ENCODE measurements around the gene AP3S2. TPM values are rescaled to one million over a fixed set of nuclear protein-coding genes. Genes with fewer than 3 reads are reported as not detected.

Gene AP3S2
- total and polyA plus RNA-seq, 2 of the 13 experiments (the other 11 are each of a cell fraction or from before 2014, with no cell fraction given), result 17.6 to 44.4 TPM

GRCh38 chr15:89806559-89807550 is 86.9 kb downstream of the AP3S2 start (continued):
- TF ChIP-seq ATF5 (CRISPR knock-in tag; IDR thresholded peaks at IDR 0.05; ENCODE audit: low read depth) (no peak), RBM39 (IDR thresholded peaks at IDR 0.05; ENCODE audit: low read depth, low read length, poor library complexity, severe bottlenecking) (peak; percentile 62), ZFAT (CRISPR knock-in tag; conservative IDR thresholded peaks at IDR 0.05) (no peak; the same call in 1 of the 2 replicates), DBP (CRISPR knock-in tag; IDR thresholded peaks at IDR 0.05; ENCODE audit: not compliant biosample characterization) (peak; percentile 15), HNF1B (CRISPR knock-in tag; IDR thresholded peaks at IDR 0.05) (peak; percentile 99), SNAI1 (CRISPR knock-in tag; IDR thresholded peaks at IDR 0.05; ENCODE audit: borderline replicate concordance) (no peak), PAF1 (CRISPR knock-in tag; IDR thresholded peaks at IDR 0.05) (no peak), ZBTB26 (CRISPR knock-in tag; IDR thresholded peaks at IDR 0.05; ENCODE audit: borderline replicate concordance) (peak; percentile 80; the same call in 1 of the 2 replicates), FOXK1 (CRISPR knock-in tag; IDR thresholded peaks at IDR 0.05; ENCODE audit: borderline replicate concordance, low read depth) (peak; percentile 21), NRL (CRISPR knock-in tag; IDR thresholded peaks at IDR 0.05; ENCODE audit: borderline replicate concordance) (no peak), ZNF616 (CRISPR knock-in tag; IDR thresholded peaks at IDR 0.05; ENCODE audit: low read depth) (0 out of 2 replicates have a peak, but pooled peaks have one; percentile 57), ZNF547 (CRISPR knock-in tag; IDR thresholded peaks at IDR 0.05) (no peak), ZNF496 (CRISPR knock-in tag; IDR thresholded peaks at IDR 0.05; ENCODE audit: insufficient replicate concordance) (no peak), KMT2B (CRISPR knock-in tag; IDR thresholded peaks at IDR 0.05) (no peak), ZNF7 (CRISPR knock-in tag; IDR thresholded peaks at IDR 0.05) (no peak), ZKSCAN5 (CRISPR knock-in tag; IDR thresholded peaks at IDR 0.05) (no peak), KDM5B (CRISPR knock-in tag; IDR thresholded peaks at IDR 0.05; ENCODE audit: borderline replicate concordance) (no peak), ZNF773 (CRISPR knock-in tag; IDR thresholded peaks at IDR 0.05; ENCODE audit: borderline replicate concordance) (no peak), ZNF775 (CRISPR knock-in tag; IDR thresholded peaks at IDR 0.05; ENCODE audit: borderline replicate concordance) (no peak), NCOA2 (CRISPR knock-in tag; IDR thresholded peaks at IDR 0.05) (peak; percentile 54), REPIN1 (CRISPR knock-in tag; IDR thresholded peaks at IDR 0.05; ENCODE audit: borderline replicate concordance, low read depth) (peak; percentile 56; the same call in 1 of the 2 replicates), ZNF800 (CRISPR knock-in tag; IDR thresholded peaks at IDR 0.05) (peak; percentile 59; the same call in 1 of the 2 replicates)

All from HepG2 (cell line).